Vagina (tissue), 2 donors: ENCODE measurements around the gene PTMS.

ENCODE experiments used
- POLR2AphosphoS5 ChIP-seq, 2 donors: sonication (generic); formaldehyde crosslinking; IDR thresholded peaks; one replicate each; pipeline ENCODE4 v1.9.0; 2017; ENCODE audit warnings: antibody characterized with exemption in 2 of 2, mild to moderate bottlenecking in 2 of 2, low read depth in 1 of 2; ENCODE audit not compliant: insufficient read depth in 1 of 2
- TF ChIP-seq, protein P1 (sequence below), 3 experiments: fragments of 450-650 bp in 2 of 3; fragments of 200-600 bp in 1 of 3; sonication (generic) in 1 of 3; IDR thresholded peaks; one replicate each; pipeline ENCODE4 v1.5.1; 2017 to 2019; ENCODE audit warnings: antibody characterized with exemption in 3 of 3, mild to moderate bottlenecking in 2 of 3, moderate library complexity in 2 of 3

DNA sequence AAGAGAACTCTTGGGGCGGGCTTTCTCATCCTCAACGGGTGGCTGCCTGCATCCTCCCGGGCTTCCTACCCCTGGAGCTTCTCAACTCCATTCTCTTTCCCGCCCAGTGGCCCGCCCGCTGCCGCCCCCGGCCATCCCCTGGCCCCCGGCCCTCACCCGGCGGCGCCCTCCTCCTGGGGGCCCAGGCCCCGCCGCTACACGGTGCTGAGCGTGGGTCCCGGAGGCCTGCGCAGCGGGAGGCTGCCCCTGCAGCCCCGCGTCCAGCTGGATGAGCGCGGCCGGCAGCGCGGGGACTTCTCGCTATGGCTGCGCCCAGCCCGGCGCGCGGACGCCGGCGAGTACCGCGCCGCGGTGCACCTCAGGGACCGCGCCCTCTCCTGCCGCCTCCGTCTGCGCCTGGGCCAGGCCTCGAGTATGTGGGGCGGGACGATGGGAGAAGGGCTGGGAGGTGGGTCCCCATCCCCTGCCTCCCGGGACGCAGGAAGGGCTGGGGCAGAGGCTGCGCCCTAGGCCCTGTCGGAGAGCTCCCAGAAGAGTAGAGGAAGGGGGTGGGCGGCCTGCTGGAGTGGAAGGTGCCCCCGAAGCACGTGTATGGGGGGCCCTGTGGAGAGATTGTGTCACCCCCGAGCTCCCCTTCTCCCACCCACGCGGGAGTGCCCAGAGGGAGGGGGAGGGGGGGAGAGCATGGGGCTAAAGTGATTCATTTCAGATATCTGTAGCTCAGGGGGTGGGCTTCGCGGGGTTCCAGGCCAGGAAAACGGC lies 7.6 kb downstream of the PTMS start:
- TF ChIP-seq, protein P1, sequence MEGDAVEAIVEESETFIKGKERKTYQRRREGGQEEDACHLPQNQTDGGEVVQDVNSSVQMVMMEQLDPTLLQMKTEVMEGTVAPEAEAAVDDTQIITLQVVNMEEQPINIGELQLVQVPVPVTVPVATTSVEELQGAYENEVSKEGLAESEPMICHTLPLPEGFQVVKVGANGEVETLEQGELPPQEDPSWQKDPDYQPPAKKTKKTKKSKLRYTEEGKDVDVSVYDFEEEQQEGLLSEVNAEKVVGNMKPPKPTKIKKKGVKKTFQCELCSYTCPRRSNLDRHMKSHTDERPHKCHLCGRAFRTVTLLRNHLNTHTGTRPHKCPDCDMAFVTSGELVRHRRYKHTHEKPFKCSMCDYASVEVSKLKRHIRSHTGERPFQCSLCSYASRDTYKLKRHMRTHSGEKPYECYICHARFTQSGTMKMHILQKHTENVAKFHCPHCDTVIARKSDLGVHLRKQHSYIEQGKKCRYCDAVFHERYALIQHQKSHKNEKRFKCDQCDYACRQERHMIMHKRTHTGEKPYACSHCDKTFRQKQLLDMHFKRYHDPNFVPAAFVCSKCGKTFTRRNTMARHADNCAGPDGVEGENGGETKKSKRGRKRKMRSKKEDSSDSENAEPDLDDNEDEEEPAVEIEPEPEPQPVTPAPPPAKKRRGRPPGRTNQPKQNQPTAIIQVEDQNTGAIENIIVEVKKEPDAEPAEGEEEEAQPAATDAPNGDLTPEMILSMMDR (IDR thresholded peaks at IDR 0.05) = no peak
- no peak for TF ChIP-seq POLR2AphosphoS5 (IDR thresholded peaks at IDR 0.05; ENCODE audit: insufficient read depth in 1 of 2, low read depth in 1 of 2)
